ENCODE measurements around the gene NCF4. TPM values are rescaled to one million over a fixed set of nuclear protein-coding genes. Genes with fewer than 3 reads are reported as not detected.

The NCF4 gene
- total and polyA plus RNA-seq, 7 donors = 1.5 to 4.3 (median 2.6) TPM

DNA sequence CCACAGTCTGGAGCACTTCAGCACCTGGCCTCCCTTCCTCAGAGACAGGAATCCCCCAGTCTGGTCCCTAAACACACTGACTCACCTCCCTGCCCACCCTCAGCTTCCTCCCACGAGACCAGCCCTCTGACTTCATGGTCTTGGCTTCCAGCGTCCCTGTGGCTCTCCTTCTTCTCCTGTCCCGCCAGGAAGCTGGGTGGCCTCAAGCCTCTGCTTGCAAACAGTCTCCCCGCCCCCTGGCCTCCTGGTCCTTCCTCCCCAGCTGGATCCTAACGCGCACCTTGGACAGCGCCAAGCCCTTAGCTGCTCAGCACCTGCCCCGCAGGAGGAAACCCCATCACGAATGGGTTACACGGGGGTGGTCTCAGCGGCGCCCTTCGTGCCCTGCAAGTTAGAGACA lies 4.5 kb downstream of the NCF4 start:
- Histone ChIP-seq H3K27ac (no peak overlapping the region), H3K27me3 (ENCODE audit: insufficient read depth in 3 of 3, low read length in 2 of 3) (peaks cover 0 to 31% (median 6%) of the 10 kb centered on the region in 3 donors), H3K4me1 (no peaks in the 10 kb centered on the region), H3K9me3 (no peaks in the 10 kb centered on the region), H3K36me3 (ENCODE audit: insufficient read depth in 1 of 2, low read depth in 1 of 2) (no peaks in the 10 kb centered on the region), H3K4me3 (no peak overlapping the region)
- intact Hi-C loops (cut with DNase I) = no loop called here
- no peak for DNase-seq
- no peak for ATAC-seq
- TF ChIP-seq, protein P1, sequence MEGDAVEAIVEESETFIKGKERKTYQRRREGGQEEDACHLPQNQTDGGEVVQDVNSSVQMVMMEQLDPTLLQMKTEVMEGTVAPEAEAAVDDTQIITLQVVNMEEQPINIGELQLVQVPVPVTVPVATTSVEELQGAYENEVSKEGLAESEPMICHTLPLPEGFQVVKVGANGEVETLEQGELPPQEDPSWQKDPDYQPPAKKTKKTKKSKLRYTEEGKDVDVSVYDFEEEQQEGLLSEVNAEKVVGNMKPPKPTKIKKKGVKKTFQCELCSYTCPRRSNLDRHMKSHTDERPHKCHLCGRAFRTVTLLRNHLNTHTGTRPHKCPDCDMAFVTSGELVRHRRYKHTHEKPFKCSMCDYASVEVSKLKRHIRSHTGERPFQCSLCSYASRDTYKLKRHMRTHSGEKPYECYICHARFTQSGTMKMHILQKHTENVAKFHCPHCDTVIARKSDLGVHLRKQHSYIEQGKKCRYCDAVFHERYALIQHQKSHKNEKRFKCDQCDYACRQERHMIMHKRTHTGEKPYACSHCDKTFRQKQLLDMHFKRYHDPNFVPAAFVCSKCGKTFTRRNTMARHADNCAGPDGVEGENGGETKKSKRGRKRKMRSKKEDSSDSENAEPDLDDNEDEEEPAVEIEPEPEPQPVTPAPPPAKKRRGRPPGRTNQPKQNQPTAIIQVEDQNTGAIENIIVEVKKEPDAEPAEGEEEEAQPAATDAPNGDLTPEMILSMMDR (IDR thresholded peaks at IDR 0.05) = no peak
- 21 to 22% (median 21%) methylated on average over 13 of the region's 13 CpGs for WGBS, 3 donors

DNA sequence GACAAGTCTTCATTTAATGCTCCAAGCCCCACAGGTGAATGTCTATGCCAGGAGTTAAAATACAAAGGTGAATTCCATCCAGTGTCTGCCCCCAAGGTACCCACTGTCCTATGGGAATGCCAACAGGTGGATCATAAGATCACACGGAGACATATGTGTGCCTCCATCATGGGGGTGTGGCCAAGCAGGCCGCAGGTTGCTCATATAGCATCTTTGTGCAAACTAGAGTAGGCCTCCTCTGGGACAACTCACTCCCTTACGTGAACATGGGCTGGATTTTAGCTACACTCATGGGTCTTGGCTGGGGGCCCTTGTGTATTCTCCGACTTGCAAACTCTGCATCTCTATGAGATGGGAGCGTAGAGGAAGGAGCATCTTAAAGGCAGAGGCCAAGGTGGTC lies 6.9 kb downstream of the NCF4 start:
- Histone ChIP-seq H3K4me3 (no peak overlapping the region), H3K4me1 (no peaks in the 10 kb centered on the region), H3K27me3 (ENCODE audit: insufficient read depth in 3 of 3, low read length in 2 of 3) (peaks cover 0 to 43% (median 8%) of the 10 kb centered on the region in 3 donors), H3K36me3 (ENCODE audit: insufficient read depth in 1 of 2, low read depth in 1 of 2) (no peaks in the 10 kb centered on the region), H3K27ac (no peak overlapping the region), H3K9me3 (no peaks in the 10 kb centered on the region)
- intact Hi-C loops (cut with DNase I) = no loop called here
- TF ChIP-seq, protein P1 (IDR thresholded peaks at IDR 0.05) = no peak
- ATAC-seq = no peak
- WGBS, 3 donors = 63 to 73% (median 68%) methylated on average over 5 of the region's 5 CpGs
- no peak for DNase-seq

DNA sequence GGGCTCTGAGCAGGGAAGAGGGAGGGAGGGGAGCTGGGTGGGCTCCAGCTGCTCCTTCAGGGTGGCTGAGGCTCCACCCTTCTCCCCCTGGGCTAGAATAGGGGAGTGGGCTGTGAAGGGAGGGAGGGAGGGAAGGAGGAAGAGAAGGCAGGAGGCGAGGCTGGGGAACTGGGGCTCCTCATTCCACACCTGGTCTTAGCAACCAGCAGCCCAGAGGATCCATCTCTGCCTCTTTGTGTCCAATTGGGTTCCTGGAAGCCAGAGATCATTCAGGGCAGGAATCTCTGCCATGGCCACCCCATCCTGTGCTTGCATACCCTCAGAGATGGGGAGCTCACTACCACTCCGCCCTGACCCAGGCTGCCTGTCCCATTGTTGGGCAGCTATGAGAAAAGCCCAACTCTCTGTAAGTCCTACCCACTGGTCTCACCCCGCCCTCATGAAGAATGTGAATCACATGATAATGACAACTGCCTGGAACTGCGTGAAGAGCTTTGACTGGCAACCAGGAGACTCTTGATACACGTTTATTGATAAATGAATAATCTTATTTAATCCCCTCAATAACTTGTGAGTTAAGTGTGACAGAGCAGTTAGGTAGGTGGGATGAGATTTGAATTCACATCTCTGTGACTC lies 7.9 kb downstream of the NCF4 start:
- Histone ChIP-seq H3K9me3 (no peaks in the 10 kb centered on the region), H3K4me3 (no peak overlapping the region), H3K27me3 (ENCODE audit: insufficient read depth in 3 of 3, low read length in 2 of 3) (peaks cover 0 to 43% (median 8%) of the 10 kb centered on the region in 3 donors), H3K36me3 (ENCODE audit: insufficient read depth in 1 of 2, low read depth in 1 of 2) (no peaks in the 10 kb centered on the region), H3K4me1 (no peaks in the 10 kb centered on the region), H3K27ac (no peak overlapping the region)
- ATAC-seq (no peak), DNase-seq (no peak)
- WGBS, 3 donors = 64 to 74% (median 68%) methylated on average over 5 of the region's 5 CpGs
- intact Hi-C loops (cut with DNase I) = no loop called here
- TF ChIP-seq, protein P1 (IDR thresholded peaks at IDR 0.05) = no peak

DNA sequence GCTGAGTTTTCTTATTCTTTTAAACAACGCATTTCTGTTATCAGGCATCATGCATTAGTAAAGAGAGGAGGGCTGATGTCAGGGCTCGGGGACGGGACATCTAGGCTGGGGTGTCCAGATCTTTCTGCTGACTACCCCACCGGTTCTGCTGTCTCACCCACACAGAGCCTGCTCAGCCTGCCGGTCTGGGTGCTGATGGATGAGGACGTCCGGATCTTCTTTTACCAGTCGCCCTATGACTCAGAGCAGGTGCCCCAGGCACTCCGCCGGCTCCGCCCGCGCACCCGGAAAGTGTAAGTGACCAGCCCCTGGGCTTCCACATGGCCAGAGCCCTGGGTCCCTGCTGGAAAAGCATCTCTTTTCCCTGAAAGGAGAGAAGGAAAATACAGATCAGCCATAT lies 9.4 kb downstream of the NCF4 start:
- Histone ChIP-seq H3K4me1 (no peaks in the 10 kb centered on the region), H3K36me3 (ENCODE audit: insufficient read depth in 1 of 2, low read depth in 1 of 2) (no peaks in the 10 kb centered on the region), H3K27me3 (ENCODE audit: insufficient read depth in 3 of 3, low read length in 2 of 3) (peaks cover 0 to 43% (median 8%) of the 10 kb centered on the region in 3 donors), H3K9me3 (no peaks in the 10 kb centered on the region), H3K4me3 (no peak overlapping the region), H3K27ac (no peak overlapping the region)
- TF ChIP-seq, protein P1 (IDR thresholded peaks at IDR 0.05) = no peak
- 78 to 86% (median 82%) methylated on average over 14 of the region's 14 CpGs for WGBS, 3 donors
- DNase-seq = no peak
- intact Hi-C loops (cut with DNase I) = no loop called here
- no peak for ATAC-seq

DNA sequence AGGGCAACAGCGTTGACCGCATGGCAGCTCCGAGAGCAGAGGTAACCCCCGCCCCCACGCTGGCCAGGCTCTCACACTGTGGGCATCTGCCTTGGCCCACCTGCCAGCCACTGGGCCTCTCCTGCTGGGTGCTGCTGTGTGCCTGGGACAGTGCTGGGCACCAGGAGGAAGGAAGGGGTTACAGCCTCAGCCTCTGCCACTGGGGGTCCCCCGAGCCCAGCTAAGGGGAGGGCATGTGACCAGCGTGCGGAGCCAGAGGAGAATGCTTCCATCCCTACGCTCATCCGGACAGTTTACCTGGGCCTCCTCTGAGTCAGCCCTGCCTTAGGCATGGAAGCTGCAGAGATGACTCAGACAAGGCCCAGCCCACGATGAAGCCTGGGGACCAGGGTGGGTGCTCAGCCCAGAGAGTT lies 10.9 kb downstream of the NCF4 start:
- Histone ChIP-seq H3K27me3 (ENCODE audit: insufficient read depth in 3 of 3, low read length in 2 of 3) (peaks cover 0 to 33% (median 8%) of the 10 kb centered on the region in 3 donors), H3K4me1 (no peaks in the 10 kb centered on the region), H3K4me3 (no peak overlapping the region), H3K36me3 (ENCODE audit: insufficient read depth in 1 of 2, low read depth in 1 of 2) (no peaks in the 10 kb centered on the region), H3K27ac (no peak overlapping the region), H3K9me3 (no peaks in the 10 kb centered on the region)
- TF ChIP-seq, protein P1 (IDR thresholded peaks at IDR 0.05) = no peak
- 52 to 61% (median 57%) methylated on average over 11 of the region's 11 CpGs for WGBS, 3 donors
- DNase-seq = no peak
- ATAC-seq = no peak
- intact Hi-C loops (cut with DNase I) = no loop called here
